HG03066 (cell line): ENCODE results near the gene ADH1B.
"Not testable (repeated sequence)": the region's sequence is repeated elsewhere in the genome, so short reads cannot be mapped to it uniquely, and the experiment has no call there.

Experiments used
- ATAC-seq: cut with Tn5 transposase; IDR thresholded peaks from one replicate; pipeline ENCODE4 v1.9.1; 2021; ENCODE audit warnings: low read depth; ENCODE audit not compliant: unreplicated experiment

The ADH1B gene

DNA sequence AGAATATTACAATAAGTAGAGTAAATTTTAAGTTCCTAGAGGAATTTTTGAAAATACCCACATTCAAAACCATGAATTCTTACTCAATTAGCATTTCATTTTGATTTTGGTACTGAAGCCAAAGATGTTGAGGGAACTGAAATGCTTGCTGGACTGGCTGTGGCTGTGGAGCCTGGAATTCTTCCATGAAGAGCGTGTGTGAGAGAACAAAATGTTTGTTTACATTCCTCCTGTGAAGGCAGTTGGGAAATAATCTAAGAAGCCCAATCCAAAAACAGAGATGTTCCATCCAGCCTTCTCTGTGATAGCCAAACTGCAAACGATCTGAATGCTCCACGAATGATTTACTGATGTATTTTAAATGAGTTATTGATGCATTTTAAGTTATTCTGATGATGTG is 3.8 kb upstream of the ADH1B start:
- ATAC-seq, result no peak

DNA sequence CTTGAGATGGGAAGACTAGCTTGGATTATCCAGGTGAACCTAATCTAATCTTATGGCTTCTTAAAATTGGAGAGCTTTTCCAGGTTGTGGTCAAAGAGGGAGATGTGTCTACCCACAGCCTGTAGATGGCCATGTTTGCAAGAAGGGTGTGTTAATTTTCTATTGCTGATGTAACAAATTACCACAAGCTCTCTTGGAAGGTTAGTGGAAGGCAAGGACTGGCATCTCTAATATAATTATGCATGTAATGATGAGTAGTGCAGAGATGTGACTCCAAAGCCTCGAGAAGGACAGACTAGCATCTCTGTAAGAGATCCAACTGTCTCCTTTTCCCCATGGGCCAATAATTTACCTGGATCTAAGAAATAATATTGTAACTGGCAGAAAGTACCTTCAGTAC is 3.2 kb upstream of the ADH1B start:
- no peak for ATAC-seq

DNA sequence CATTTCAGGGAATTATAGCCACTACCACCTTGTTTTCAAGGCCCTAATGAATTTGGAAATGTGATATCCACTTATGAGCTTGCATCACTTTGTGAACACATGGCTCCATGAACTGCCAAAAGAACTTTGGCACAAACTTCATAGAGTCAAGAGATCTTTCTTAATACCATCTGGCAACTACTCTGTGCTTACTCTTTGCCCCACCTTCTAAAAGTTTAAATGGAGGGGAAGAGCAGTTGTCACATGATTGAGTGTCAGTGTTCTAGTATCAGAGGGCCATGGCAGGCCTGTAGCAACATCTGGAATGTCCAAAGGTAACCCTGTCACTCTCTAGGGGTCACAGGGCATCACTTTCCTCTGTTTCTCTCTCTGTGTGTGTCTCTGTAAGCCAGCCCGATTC is 2.6 kb upstream of the ADH1B start:
- no peak for ATAC-seq

DNA sequence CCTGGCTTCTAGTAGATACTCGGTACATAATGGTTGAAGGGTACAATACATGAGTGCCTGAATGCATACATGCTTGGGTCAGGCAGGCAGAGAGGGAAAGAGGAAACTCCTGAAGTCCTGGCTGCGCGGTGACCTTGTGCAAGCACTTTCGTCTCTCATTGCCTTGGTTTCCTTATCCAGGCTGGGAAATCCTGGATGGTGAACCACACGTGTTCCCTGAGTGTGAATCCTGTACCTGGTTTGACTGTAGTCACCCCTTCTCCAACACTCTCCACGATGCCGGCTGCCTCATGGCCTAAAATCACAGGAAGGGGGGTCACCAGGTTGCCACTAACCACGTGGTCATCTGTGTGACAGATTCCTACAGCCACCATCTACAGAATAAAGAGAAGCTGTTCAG is 3.4 kb downstream of the ADH1B start:
- not testable (repeated sequence) for ATAC-seq

DNA sequence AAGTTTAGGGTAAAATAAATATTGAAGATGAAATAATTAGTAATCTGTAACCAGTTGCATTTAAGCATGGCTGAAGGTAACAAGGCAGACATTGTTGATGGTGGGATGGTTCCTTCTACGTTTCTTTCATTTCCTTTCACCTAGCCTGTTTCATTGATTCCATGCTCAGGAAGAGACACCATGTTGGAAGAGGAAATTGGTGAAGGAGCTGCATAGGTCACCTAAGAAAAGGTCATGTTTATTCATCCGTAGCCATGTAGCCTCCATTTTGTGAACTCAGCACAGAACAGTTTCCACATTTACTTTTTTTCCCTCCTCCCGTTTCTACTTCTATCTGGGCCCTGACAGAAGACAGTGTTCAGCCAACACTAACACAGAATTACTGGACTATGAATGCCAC is 3.8 kb downstream of the ADH1B start:
- no peak for ATAC-seq

DNA sequence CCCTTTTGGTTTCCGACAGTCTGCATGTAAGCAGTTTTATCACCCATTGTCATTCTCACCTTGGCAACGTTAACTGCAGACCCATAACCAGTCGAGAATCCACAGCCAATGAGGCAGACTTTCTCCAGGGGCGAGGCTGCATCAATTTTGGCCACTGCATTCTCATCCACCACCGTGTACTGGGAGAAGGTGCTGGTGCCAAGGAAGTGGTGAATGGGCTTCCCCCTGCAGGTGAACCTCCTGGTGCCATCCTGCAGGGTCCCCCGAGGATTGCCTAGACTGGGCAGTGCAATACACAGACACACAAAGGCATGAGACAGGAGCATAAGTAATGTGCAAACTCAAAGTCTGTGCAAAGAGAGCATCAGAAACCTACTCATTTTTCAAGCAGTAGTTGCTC is 5.4 kb downstream of the ADH1B start:
- ATAC-seq, result no peak

DNA sequence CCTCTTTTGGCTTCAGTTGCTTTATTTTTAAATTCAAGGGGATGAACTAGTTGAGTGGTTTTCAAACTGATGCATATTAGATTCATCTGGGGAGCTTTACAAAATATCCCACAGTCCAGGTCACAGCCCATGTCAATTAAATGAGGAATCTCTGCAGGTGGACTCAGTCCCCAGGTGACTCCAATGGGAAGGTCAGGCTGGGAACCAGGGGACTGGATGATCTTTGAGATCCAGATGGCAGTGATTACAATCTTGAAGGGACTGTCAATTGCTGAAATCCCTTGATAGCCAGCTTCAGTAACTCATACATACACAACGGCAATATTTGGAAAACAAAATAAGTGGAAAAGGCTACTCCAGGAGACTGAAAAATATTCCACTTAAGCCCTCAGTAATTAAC is 7.0 kb downstream of the ADH1B start:
- no peak for ATAC-seq

DNA sequence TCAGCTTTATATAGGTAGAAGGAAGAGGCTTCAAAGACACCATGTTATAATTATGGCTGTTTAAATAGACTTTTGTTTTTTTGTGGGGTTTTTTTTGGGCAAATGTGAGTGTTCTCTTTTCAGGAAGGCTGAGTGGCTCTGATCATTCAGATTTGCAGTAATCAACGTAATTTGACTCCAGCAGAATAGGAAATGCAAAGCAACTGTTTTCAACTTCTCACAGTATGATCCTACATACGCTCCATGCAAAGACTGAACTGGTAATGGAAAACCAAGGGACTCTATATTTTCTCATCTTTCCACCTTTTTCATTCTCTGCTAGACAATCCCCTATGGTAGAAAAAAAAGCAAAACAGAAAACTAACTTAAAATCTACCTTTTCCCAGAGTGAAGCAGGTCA is 10.8 kb downstream of the ADH1B start:
- ATAC-seq, result no peak

DNA sequence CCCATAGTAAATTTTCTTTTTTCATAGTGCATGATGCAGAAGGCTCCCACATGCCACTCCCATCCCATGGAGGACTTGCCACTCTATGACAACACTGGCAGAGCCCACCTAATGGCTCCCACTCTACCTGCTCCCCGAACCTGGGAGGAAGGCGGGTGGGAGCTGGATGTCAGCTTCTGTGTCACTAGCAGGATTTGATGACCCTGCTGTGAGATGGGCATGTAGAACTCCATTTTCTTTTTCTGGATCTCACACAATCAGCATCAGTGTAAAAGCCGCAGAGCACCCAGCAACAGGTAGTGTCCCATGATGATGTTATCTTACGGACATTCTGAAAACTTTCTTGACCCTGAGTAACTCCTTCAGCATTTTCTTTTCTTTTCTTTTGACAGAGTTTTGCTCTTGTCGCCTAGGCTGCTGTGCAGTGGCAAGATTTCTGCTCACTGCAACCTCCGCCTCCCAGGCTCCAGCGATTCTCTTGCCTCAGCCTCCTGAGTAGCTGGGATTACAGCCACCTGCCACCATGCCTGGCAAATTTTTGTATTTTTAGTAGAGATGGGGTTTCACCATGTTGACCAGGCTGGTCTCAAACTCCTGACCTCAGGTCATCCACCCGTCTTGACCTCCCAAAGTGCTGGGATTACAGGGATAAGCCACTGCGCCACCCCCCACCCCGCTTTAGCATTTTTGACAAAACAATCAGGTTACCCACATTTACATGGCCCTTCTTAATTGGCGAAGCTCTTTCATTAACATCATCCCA is 15.4 kb downstream of the ADH1B start:
- no peak for ATAC-seq

DNA sequence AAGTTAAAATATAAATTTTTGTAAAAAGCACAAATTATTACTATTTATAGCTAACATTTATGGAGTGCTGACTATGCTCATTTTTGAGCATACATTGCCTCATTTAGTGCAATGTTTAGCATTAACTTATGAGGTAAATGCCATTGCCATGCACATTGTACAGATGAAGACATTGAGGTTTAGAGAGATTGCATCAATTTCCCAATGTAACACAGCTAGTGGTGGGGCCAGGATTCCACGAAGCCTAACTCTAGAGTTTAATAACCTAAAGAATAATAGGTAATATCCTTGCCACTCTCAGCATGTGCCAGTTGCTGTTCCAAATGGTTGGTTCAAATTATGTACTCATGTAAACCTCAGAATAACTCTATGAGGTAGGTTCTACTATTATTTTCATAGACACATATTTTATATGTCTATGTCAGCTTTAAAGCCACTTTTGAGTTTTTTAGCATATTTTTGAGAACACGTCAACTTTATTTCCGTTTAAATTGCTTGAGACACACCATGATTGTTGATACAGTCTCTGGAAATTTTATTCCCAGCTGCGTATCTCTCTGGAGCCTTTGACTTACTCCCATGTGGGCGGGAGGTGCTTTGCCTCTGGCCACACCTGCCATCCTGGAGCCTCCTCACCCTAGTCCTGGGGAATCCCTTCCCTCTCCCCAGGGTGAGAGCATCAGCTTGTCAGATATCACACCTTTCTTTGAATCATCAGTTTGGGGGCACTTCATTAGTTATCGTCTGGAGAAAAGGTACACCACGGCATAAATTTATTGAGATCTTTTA is 19.6 kb downstream of the ADH1B start:
- ATAC-seq, result no peak

DNA sequence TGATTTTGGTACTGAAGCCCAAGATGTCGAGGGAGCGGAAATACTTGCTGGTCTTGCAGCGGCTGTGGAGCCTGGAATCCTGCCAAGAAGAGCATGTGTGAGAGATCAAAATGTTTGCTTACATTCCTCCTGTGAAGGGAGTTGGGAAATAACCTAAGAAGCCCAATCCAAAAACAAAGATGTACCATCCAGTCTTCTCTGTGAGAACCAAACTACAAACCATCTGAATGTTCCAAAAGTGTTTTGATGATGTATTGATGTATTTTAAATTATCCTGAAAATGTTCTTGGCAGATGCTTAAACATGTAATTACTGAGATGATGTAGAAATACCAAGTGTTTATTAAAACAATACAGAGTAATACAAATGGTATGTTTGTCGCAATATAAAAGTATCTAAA is 20.3 kb downstream of the ADH1B start:
- no peak for ATAC-seq

DNA sequence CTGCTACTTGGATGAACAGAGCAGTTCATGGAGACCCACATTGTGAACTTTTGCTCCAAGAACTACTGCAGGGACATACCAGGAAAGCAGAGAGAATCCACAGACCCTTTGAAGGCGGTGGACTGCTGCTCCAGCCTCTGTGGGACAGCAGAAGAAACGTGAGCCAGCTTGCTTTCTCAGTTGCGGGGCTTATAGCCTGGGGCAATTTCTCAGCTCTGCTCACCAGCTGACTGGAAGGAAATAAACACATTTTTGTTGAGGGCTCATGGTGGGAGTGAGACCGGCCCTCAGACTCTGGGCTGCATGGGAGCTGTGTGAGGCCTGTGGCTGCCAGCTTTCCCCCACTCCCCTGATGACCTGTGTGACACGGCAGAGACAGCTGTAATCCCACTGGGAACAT is 27.8 kb downstream of the ADH1B start:
- ATAC-seq, result no peak

DNA sequence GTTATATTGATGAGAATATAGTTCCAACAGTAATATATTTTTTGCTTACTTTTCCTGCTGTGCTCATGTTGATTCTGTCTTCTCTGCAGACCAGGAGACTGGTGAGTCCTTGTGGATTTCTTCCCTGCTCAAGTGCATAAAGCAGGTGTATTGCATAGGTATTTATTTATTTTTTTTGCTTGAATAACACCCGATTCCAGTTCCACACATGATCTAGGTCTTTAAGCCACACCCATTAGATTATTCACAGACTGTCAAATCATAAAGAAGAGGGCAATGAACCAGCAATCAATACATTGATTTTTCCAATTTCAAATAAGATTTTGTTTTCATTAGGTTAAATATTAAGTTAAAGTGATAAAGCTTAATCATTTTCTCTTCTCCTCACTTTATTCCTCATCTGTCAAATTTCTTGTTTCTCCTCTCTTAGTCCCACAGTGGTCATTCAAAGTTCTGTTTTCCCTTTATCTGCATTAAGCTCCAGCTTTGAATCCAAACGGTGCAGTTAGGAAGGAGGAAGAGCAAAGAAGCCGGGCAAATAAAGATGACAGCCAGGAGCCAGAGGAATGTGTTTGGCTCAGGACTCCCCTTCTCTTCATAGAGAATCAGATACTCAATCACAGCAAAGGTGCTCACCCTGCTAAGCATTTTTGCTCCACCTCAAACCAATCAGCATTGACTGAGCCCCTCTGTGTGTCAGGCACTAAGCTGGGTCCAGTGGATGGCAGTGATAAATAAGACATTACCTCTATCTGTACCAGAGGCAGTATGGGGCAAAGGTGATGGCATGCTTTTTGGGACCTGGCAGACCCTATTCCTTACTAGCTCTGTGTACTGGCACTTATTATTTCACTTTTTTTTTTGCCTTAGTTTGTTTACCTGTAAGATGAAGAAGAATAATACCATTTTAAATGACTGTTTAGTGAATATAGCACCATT is 30.1 kb downstream of the ADH1B start, which contains the start of gene ADH1A:
Gene ADH1A (minus strand): TSS at position 138 of the 939 bp plus-strand sequence. CDS start 71 bp downstream, at position 67.
- ATAC-seq, result no peak

DNA sequence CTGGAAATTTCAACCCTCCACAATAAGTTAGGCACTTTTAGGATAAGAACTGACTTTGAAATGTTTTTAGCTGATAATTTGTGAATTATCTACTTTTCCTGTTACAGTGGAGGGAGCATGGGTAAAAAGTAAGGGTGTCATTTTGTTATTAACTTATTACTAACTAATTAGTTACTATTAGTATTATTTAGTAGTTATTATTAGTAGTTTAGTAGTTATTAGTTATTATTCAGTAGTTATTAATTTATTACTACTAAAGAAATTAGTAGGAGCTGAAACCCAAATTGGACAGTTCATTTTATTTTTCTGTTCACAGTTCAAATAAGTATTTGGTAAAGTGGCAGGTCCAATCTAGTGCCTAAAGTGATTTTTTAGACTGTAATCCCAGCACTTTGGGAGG is 35.8 kb downstream of the ADH1B start:
- no peak for ATAC-seq

DNA sequence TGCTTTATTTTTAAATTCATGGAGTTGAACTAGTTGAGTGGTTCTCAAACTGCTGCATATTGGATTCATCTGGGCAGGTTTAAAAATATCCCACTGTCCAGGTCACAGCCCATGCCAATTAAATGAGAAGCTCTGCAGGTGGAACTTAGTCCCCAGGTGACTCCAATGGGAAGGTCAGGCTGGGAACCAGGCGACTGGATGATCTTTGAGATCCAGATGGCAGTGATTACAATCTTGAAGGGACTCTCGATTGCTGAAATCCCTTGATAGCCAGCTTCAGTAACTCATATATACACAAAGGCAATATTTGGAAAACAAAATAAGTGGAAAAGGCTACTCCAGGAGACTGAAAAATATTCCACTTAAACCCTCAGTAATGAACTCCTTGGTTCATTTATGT is 38.5 kb downstream of the ADH1B start:
- no peak for ATAC-seq

DNA sequence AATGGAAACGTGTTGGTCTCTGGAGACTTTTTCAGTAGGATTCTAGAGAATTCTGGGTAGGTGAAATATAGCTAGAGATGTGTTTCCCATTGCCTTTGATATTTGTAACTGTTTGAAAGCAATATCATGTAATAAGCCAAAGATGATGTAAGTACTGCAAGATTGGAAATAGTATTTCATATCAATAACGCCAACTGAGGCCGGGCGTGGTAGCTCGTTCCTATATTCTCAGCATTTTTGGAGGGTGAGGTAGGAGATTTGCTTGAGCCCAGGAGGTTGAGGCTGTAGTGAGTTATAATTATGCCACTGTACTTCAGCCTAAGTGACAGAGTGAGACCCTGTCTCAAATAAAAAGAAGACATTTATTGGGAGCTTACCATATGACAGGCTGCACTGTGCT is 39.9 kb downstream of the ADH1B start:
- ATAC-seq, result no peak

DNA sequence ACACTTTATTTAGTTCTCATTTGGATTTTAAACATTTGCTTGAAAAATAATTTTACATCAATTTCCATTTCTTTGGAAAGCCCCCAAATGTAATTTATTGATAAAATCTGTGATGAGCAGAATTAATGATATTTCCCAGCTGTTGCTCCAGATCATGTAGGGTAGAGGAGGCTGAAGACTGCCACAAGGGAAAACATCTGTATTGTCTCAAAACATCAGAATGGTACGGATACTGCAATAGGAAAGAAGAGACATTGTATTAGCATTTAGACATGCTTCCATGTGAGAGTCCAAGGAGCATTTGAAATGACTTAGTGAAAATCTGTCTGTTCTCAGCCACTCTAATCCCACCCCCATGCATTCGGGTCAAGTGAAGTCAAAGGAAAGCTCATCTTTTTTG is 44.8 kb downstream of the ADH1B start:
- no peak for ATAC-seq

DNA sequence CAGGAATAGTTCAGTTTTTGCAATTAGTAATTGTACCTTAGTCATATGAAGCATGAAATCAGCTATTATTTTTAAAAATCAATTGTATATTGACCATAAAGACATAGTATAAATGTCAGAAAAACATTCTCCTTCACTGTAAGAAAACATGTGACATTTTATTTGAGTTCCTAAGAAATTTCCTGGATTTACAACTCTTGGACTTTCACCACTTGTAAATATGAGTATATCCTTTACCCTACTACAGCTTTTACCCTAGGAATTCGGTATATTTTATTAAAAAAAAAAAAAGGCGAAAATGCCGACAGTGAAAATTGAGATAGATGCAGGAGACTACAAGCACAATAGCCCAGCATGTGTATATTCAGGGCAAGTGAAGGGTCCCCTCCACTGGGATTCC is 45.3 kb downstream of the ADH1B start:
- no peak for ATAC-seq

DNA sequence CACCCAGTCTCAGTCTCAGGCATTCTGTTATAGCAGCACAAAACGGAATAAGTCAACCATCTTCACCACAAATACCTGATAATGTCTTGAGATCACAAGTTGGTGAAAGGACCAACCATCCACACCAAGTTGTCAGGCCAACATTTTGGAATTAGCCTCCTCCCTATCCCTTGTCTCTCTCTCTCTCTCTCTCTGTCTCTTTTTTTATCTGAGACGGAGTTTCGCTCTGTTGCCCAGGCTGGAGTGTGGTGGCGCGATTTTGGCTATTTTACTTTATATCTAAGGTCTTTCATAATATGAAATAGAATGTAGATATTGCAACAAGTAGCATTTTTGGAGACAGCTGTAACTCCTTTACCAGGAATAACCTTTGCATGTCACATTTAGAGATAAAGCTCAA is 46.2 kb downstream of the ADH1B start:
- ATAC-seq, result no peak

DNA sequence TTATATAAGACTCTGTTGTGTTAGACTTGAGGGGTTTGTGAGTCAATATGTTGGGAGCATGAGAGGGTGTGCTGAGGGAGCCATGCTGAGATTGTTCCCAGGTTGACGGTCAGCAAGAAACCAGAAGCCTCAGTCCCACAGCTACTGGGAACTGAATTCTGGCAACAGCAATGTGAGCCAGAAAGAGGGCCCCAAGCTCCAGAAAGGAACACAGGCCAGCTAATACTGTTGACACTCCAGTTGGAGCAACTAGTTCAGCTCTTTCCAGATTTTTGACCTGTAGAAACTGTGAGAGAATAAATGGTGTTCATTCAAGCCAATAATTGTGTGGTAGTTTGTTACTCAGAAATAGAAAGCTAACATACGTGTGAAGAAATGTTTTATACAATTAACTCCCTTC is 47.5 kb downstream of the ADH1B start:
- no peak for ATAC-seq

DNA sequence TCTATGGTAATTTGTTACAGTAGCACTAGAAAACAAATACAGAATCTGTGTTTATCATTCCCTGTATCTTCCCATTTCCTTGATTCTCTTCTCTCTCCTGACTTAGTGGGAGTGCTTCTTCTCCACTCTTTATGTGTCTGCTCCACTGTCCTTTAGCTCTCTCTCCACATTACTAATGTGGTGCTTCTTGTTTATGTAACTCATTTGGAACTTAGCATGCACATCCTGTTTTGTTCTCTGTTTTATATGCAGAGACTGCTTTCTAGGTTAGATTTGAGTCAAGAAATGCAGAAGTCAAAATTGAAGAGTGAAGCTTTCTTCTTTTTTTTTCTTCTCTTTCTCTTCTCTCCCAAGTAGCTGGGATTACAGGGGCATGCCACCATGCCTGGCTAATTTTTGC is 56.3 kb downstream of the ADH1B start:
- ATAC-seq, result no peak
